Measurements from ENCODE around the gene USP9X.

- TF ChIP-seq, protein P1, sequence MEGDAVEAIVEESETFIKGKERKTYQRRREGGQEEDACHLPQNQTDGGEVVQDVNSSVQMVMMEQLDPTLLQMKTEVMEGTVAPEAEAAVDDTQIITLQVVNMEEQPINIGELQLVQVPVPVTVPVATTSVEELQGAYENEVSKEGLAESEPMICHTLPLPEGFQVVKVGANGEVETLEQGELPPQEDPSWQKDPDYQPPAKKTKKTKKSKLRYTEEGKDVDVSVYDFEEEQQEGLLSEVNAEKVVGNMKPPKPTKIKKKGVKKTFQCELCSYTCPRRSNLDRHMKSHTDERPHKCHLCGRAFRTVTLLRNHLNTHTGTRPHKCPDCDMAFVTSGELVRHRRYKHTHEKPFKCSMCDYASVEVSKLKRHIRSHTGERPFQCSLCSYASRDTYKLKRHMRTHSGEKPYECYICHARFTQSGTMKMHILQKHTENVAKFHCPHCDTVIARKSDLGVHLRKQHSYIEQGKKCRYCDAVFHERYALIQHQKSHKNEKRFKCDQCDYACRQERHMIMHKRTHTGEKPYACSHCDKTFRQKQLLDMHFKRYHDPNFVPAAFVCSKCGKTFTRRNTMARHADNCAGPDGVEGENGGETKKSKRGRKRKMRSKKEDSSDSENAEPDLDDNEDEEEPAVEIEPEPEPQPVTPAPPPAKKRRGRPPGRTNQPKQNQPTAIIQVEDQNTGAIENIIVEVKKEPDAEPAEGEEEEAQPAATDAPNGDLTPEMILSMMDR (IDR thresholded peaks at IDR 0.05; ENCODE audit: low read length): no peak
- TF ChIP-seq EZH2 (IDR thresholded peaks at IDR 0.05; ENCODE audit: borderline replicate concordance, low read length): no peak
Measured at GRCh38 chrX:41105005-41105404, 19.8 kb downstream of the USP9X start.

Measured in OCI-LY1 (cell line).